Measurements from ENCODE around the gene HAUS3.
A peak's percentile ranks its signal among the peaks of the same experiment; 100 is the strongest.
"Not testable (repeated sequence)": the region's sequence is repeated elsewhere in the genome, so short reads cannot be mapped to it uniquely, and the experiment has no call there.

Gene HAUS3

GRCh38 chr4:2220016-2220630 is 21.8 kb downstream of the HAUS3 start:
- peak; percentile 77 for DNase-seq (ENCODE audit: low spot score)

GRCh38 chr4:2219233-2219760 is 22.6 kb downstream of the HAUS3 start:
- DNase-seq (ENCODE audit: low spot score): no peak

DNA sequence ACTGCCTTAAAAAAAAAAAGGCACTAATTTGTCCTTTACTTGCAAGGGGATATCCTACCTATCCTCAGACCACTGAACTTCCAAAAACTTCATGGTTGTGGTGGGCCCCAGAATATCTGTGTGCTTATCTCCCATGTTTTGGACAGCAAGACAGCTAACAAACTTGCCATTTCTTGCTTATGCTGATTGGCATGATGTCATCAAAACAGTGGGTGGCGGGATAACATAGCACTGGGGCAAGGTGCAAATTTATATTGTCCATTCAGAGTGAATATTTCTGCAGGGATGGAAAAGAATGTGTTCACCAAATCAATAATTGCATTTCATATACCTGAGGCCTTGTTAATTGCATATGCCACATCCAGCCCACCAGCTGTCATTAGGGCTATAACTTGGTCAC is 23.5 kb downstream of the HAUS3 start:
- no peak for DNase-seq (ENCODE audit: low spot score)

- no peak for DNase-seq (ENCODE audit: low spot score)
Observed at GRCh38 chr4:2217726-2218125, 24.2 kb downstream of the HAUS3 start.

GRCh38 chr4:2212831-2213230 is 29.1 kb downstream of the HAUS3 start:
- DNase-seq (ENCODE audit: low spot score): no peak

DNA sequence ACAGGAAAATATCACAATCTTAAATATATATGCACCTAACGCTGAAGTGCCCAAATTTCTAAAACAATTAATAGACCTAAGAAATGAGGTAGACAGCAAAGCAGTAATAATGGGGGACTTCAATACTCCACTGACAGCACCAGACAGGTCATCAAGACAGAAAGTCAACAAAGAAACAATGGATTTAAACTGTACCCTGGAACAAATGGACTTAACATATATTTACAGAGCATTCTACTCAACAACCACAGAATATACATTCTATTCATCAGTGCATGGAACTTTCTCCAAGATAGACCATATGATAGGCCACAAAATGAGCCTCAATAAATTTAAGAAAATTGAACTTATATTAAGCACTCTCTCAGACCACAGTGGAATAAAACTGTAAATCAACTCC is 39.1 kb downstream of the HAUS3 start:
- not testable (repeated sequence) for DNase-seq (ENCODE audit: low spot score)

GRCh38 chr4:2194496-2194895 is 47.4 kb downstream of the HAUS3 start:
- no peak for DNase-seq (ENCODE audit: low spot score)

DNA sequence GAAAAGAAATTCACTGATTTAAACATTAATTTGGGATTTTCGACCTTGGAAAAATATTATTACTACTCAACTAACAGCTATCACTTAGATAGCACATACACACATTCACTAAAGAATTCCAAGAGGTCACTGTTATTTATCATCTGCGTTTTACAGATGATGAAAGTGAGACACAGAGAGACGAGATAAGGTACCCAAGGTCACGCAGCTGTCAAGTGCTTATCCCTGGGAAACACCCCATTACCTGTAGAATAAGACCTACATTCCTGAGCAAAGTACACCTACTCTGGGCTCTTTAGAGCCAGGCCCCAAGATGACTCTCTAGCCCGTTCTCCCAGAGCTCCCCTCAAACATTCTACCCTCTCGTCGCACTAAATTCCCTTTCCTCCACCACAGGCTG is 48.6 kb downstream of the HAUS3 start:
- DNase-seq (ENCODE audit: low spot score): no peak

GRCh38 chr4:2186865-2187172 is 55.1 kb downstream of the HAUS3 start:
- no peak for DNase-seq (ENCODE audit: low spot score)

GRCh38 chr4:2186133-2186864 is 55.6 kb downstream of the HAUS3 start:
- no peak for DNase-seq (ENCODE audit: low spot score)

GRCh38 chr4:2183394-2183793 is 58.5 kb downstream of the HAUS3 start:
- no peak for DNase-seq (ENCODE audit: low spot score)

DNA sequence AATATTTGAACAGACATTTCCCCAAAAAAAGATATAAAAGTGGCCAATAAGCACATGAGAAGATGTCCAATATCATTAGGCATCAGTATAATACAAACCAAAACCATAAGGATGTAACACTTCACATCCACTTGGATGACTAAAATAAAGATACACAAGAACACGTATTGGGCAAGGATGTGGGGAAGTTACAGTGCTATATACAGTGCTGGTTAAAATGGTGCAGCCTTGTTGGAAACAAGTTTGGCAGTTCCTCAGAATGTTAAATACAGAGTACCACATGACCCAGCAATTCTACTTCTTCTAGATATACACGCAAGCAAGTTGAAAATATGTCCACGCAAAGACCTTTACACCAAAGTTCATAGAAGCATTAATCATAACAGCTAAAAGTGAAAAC is 58.9 kb downstream of the HAUS3 start:
- DNase-seq (ENCODE audit: low spot score): no peak

GRCh38 chr4:2180410-2180809 is 61.5 kb downstream of the HAUS3 start:
- DNase-seq (ENCODE audit: low spot score): no peak

DNA sequence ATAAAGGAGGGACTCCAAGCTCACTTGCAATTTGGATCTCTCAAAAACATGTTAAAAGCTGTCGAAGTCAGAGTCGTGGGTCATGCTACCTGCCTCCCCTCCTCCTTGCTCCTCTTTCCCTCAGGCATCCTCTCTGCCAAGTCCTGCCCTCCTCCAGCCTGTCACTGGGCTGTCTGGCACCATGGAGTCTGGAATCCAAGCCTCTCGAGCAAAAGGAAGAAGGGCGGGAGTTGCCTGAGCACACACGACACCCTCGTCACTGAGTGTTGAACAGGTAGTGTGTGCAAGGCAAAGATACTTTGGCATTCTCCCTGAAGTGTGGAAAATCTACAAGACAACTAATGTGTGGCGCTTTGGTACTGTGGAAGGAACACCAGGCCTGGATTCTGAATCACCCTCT is 62.2 kb downstream of the HAUS3 start:
- DNase-seq (ENCODE audit: low spot score): no peak

DNA sequence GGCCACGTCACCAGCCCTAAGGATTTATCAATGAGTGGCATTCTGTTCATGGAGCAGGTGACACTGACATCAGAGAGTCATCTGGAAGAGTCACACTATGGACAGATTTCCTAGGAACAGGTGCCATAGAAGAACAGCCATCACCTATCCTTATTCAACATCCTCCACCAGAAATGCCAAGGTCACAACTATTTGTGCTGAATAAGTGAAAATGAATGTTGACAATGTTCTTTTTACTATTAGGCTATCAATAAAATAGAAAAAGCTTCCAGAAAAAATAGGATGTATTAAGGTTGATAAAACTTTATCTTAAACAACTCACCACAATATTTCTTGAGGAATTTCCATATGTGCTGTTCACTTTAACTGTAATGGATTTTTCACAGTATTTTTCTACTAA is 62.9 kb downstream of the HAUS3 start:
- DNase-seq (ENCODE audit: low spot score): no peak

All from left forelimb (tissue), 1 donor.